GM21515 (cell line): ENCODE results near the gene GPR146.
"Not testable (repeated sequence)": the region's sequence is repeated elsewhere in the genome, so short reads cannot be mapped to it uniquely, and the experiment has no call there.

Experiments
- ATAC-seq: cut with Tn5 transposase; IDR thresholded peaks from one replicate; pipeline ENCODE4 v1.9.1; 2021; ENCODE audit not compliant: unreplicated experiment

GPR146 gene

GRCh38 chr7:1074018-1074417, 29.7 kb downstream of the GPR146 start:
- ATAC-seq = not testable (repeated sequence)

- ATAC-seq = no peak
Observed at GRCh38 chr7:1074593-1075431, 30.5 kb downstream of the GPR146 start.

GRCh38 chr7:1076184-1077072, 32.1 kb downstream of the GPR146 start:
- ATAC-seq = no peak

- ATAC-seq = no peak
Observed at GRCh38 chr7:1078519-1078918, 34.2 kb downstream of the GPR146 start.

- ATAC-seq = no peak
Observed at GRCh38 chr7:1078985-1079384, 34.6 kb downstream of the GPR146 start.

GRCh38 chr7:1079546-1079945, 35.2 kb downstream of the GPR146 start:
- ATAC-seq = no peak

GRCh38 chr7:1080252-1080920, 36.0 kb downstream of the GPR146 start:
- ATAC-seq = no peak

GRCh38 chr7:1080921-1081255, 36.5 kb downstream of the GPR146 start:
- no peak for ATAC-seq

GRCh38 chr7:1081336-1081735, 37.0 kb downstream of the GPR146 start:
- ATAC-seq = no peak

- no peak for ATAC-seq
Observed at GRCh38 chr7:1081931-1082401, 37.6 kb downstream of the GPR146 start.

- ATAC-seq = no peak
Observed at GRCh38 chr7:1083729-1084657, 39.6 kb downstream of the GPR146 start.

GRCh38 chr7:1085266-1085665, 40.9 kb downstream of the GPR146 start:
- ATAC-seq = no peak

GRCh38 chr7:1085910-1086421, 41.6 kb downstream of the GPR146 start:
- ATAC-seq = no peak

GRCh38 chr7:1086588-1087464, 42.5 kb downstream of the GPR146 start:
- peak; percentile 72 for ATAC-seq

- ATAC-seq = no peak
Observed at GRCh38 chr7:1087465-1087814, 43.1 kb downstream of the GPR146 start.

- no peak for ATAC-seq
Observed at GRCh38 chr7:1087952-1088920, 43.9 kb downstream of the GPR146 start, which contains the start of gene GPER1. Gene GPER1 (plus strand): TSS chr7:1088113. CDS start chr7:1091729, 3,616 bp downstream.

GRCh38 chr7:1090236-1090635, 45.9 kb downstream of the GPR146 start:
- no peak for ATAC-seq
